ENCODE data around the gene OR2J1. TPM values are rescaled to one million over a fixed set of nuclear protein-coding genes. Genes with fewer than 3 reads are reported as not detected.

Gene OR2J1
- total RNA-seq, 1 experiment from 2014 or later, result not detected

Other genes starting within 250 kb of the OR2J1 start
- 66.8 and 72.7 TPM in 2 replicates for gene TRIM27, start 175.5 kb upstream of the OR2J1 start, total RNA-seq (2014; rRNA removed; shearing (Covaris generic))
- gene ZNF311, start 94.2 kb upstream of the OR2J1 start, total RNA-seq (2014; rRNA removed; shearing (Covaris generic)), result 1.2 and 3.0 TPM in 2 replicates
- not detected in 2 replicates for gene OR2W1, start 54.3 kb upstream of the OR2J1 start, total RNA-seq (2014; rRNA removed; shearing (Covaris generic))
- gene OR2B3, start 12.2 kb upstream of the OR2J1 start, total RNA-seq (2014; rRNA removed; shearing (Covaris generic)), result not detected in 2 replicates
- gene OR2J3, start 8.6 kb downstream of the OR2J1 start, total RNA-seq (2014; rRNA removed; shearing (Covaris generic)), result not detected in 2 replicates
- not detected in 2 replicates for gene OR2J2, start 71.4 kb downstream of the OR2J1 start, total RNA-seq (2014; rRNA removed; shearing (Covaris generic))
- not detected in 2 replicates for gene OR14J1, start 202.2 kb downstream of the OR2J1 start, total RNA-seq (2014; rRNA removed; shearing (Covaris generic))

All from H4 (cell line).